IPS DF 6.9 (cell line): ENCODE data around the gene COL18A1.

Experiments used
- DNase-seq: peaks from one replicate; pipeline ENCODE4 v3.0.0-alpha.2; 2013; ENCODE audit warnings: low read depth, low spot score
- H3K27ac ChIP-seq: one replicate; pipeline ENCODE4 v1.5.1; 2013; ENCODE audit warnings: low read length, control low read depth
- H3K27me3 ChIP-seq: 2 replicates; pipeline ENCODE4 v1.6.1; 2013; ENCODE audit warnings: mild to moderate bottlenecking, low read length; ENCODE audit not compliant: control insufficient read depth, insufficient read depth
- H3K36me3 ChIP-seq: 2 replicates; pipeline ENCODE4 v1.6.1; 2013; ENCODE audit warnings: low read length; ENCODE audit not compliant: control insufficient read depth, insufficient read depth
- H3K4me1 ChIP-seq: 2 replicates; pipeline ENCODE4 v1.6.1; 2013; ENCODE audit warnings: low read length; ENCODE audit not compliant: control insufficient read depth, insufficient read depth
- H3K4me3 ChIP-seq: 2 replicates; pipeline ENCODE4 v1.5.1; 2013; ENCODE audit warnings: mild to moderate bottlenecking, low read length
- H3K9me3 ChIP-seq: 2 replicates; pipeline ENCODE4 v1.6.1; 2013; ENCODE audit warnings: low read length, inconsistent platforms; ENCODE audit not compliant: control insufficient read depth, insufficient read depth
- WGBS: extraction: QIAGEN DNeasy Blood & Tissue Kit; methylation state at CpG from one replicate; pipeline ENCODE4 v1.1.7; 2013; ENCODE audit warnings: mixed read lengths, missing lambda C conversion rate; ENCODE audit not compliant: insufficient read length, insufficient coverage; 5-methylcytosine and 5-hydroxymethylcytosine counted together

Gene COL18A1

DNA sequence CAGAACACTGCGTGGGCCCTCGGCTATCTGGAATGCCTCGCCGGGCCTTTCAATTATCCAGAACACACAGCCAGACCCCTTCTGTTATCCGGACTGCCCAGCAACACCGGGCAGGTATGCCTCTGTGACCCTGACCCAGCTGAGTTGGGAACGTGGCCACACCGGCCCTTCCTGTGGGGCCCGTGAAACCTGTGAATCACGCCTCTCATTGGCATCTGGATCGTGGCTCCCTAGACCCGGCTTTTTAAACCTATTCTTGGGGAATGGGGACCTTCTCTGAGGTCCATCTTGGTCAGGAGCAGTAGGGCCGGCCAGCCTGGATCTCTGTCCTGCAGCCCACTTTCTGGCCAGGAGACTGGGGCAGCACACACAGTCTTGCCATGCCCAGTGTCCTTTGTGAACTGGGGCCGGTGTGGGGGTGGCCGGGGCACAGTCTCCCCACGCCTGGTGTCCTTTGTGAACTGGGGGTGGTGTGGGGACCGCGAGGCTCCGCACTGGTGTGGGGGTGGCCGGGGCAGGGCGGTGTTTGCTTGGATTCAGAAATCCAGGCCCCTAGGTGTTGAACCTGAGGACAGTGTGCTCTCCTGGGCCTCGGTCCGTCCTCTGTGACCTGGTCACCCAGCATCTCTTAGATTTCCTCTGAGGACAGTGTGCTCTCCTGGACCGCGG is 11.1 kb downstream of the COL18A1 start:
- Histone ChIP-seq H3K9me3 (no peaks in the 10 kb centered on the region), H3K4me1 (peaks cover 11% of the 10 kb centered on the region), H3K36me3 (peaks cover 3% of the 10 kb centered on the region; the same call in 1 of the 2 replicates), H3K27me3 (no peaks in the 10 kb centered on the region), H3K27ac (no peak overlapping the region), H3K4me3 (no peak overlapping the region)
- WGBS: no CpG with 5 or more reads among the region's 25 CpGs
- DNase-seq: no peak

DNA sequence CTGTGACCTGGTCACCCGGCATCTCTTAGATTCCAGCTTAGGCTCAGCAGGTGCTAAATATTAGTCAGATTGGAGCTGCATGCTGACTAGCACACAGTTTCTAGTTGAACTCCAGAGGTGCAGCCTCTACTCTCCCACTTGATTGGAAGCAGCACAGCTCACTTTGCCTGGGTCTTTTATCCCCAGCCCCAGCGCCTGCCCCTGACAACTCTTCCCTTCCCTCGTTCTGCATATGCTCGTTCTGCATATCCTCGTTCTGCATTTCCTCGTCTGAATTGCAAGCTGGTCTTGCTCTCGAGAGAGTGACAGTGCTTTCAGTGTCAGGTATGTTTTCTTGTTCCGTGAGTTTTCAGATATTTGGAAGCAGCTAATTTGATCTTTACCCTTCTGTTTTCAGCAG is 11.7 kb downstream of the COL18A1 start:
- Histone ChIP-seq H3K27me3 (no peaks in the 10 kb centered on the region), H3K27ac (no peak overlapping the region), H3K36me3 (peaks cover 4% of the 10 kb centered on the region; the same call in 1 of the 2 replicates), H3K9me3 (no peaks in the 10 kb centered on the region), H3K4me3 (no peak overlapping the region), H3K4me1 (peaks cover 10% of the 10 kb centered on the region)
- DNase-seq: no peak
- no CpG with 5 or more reads among the region's 8 CpGs for WGBS

DNA sequence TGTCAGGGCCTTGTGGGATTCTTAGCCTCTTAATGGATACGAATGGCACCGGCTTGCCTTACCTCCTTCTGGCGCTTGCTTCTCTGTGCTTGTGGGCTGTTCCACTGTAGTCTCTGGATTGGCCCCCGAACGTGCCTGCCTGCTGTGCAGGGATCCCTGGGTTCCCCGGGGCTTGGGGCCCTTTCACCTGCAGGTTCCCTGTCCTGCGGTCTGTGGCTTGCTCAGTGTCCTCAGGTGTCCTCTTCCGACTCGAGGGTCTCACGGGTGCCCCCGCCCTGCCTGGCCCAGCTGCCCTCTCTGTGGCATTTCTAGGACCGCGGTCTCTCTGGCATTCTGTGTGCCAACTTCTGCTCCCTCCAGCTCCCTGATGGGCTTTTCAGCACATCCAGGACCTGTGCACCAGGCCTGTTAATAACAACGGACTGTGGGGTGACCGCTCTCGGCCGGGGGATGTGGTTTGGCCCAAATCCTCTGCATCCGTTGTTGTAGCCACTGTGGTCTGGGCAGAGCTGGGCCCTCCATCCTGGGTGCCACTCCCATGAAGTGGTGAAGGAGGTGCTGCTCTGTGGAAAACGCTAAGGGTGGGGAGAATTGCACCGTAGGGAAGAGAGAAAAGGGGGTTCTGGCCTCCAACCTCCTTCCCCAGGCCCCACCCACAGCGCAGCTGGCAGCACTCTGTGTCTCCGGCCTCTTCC is 12.4 kb downstream of the COL18A1 start:
- no peak overlapping the region for H3K4me3 ChIP-seq

DNA sequence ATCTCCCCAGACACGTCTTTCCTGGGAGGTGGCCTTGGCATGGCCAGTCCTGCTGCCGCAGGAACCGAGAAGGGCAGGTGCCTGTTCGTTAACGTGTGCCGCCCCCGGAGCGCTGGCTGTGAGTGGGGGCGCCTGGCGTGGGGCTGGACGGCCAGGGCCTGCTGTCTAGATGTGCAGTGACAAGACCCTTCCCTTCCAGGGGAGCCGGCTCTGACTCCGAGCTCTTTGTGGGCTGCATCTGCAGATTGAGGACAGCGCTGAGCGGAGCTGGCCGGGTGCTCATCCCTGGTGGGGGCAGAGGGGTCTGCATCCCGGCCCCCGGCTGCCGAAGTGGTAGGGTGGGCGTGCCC is 13.0 kb downstream of the COL18A1 start:
- Histone ChIP-seq H3K36me3 (peaks cover 9% of the 10 kb centered on the region; the same call in 1 of the 2 replicates), H3K4me1 (peaks cover 6% of the 10 kb centered on the region; the same call in 1 of the 2 replicates), H3K9me3 (no peaks in the 10 kb centered on the region), H3K4me3 (no peak overlapping the region), H3K27me3 (no peaks in the 10 kb centered on the region), H3K27ac (no peak overlapping the region)
- WGBS: no CpG with 5 or more reads among the region's 20 CpGs
- no peak for DNase-seq

More for the DNA sequence above, 12.4 kb downstream of the COL18A1 start:
- Histone ChIP-seq H3K9me3 (no peaks in the 10 kb centered on the region), H3K27me3 (no peaks in the 10 kb centered on the region), H3K4me1 (peaks cover 10% of the 10 kb centered on the region), H3K27ac (no peak overlapping the region), H3K36me3 (peaks cover 9% of the 10 kb centered on the region; the same call in 1 of the 2 replicates)
- WGBS: no CpG with 5 or more reads among the region's 22 CpGs
- no peak for DNase-seq

DNA sequence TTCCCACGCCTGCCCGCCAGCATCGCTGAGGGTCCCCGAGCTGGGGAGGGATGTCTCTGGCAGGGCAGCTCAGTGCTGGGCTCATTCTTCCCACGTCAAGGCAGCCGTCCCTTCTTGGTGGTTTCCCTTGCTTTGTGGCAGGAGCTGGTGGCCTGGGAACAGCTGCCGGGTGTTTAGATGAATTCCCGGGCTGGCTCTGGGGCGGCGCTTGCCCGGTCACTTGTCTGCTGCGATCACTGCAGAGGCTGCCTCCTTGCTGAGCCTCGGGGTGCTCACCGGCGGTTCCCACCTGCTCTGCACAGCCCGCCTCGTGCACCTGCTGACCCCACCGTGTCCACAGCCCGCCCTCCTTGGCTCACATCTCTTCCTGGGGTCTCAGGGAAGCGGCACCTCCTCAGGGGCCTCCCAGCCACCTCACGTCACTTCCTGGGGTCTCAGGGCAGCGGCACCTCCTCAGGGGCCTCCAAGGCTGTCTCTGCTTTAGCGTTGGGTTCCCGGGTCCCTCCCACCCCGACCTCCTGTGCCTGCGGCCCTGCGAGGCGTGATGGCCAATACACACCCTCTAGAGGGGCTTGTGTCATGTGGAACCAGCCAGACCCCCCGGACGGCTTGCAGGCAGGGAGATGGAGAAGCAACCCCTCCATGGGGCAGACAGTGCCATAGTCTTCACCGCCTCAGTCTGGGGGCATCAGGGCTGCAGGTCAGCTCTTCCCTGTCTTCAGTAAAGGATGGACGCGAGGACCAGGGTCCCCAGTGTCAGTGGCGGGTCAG is 13.5 kb downstream of the COL18A1 start:
- H3K36me3 ChIP-seq: peaks cover 9% of the 10 kb centered on the region; the same call in 1 of the 2 replicates
- WGBS: no CpG with 5 or more reads among the region's 34 CpGs
- no peaks in the 10 kb centered on the region for H3K27me3 ChIP-seq
- H3K9me3 ChIP-seq: no peaks in the 10 kb centered on the region
- DNase-seq: no peak
- peaks cover 7% of the 10 kb centered on the region; the same call in 1 of the 2 replicates for H3K4me1 ChIP-seq
- H3K27ac ChIP-seq: no peak overlapping the region
- no peak overlapping the region for H3K4me3 ChIP-seq

DNA sequence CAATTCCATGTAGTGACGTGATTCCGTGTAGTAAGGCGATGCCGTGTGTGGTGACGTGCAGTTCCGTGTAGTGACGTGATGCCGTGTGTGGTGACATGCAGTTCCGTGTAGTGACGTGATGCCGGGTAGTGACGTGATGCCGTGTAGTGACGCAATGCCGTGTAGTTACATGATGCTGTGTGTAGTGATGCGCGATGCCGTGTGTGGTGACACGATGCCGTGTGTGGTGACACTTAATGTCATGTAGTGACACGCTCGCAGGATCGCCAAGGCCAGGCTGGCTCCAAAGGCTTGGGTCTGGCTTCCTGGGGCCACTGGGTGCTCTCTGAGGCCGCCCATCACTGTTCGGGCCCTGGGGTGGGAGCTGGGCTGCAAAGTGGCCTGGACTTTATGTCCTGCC is 14.2 kb downstream of the COL18A1 start:
- Histone ChIP-seq H3K36me3 (peaks cover 9% of the 10 kb centered on the region; the same call in 1 of the 2 replicates), H3K27ac (no peak overlapping the region)
- no CpG with 5 or more reads among the region's 25 CpGs for WGBS

DNA sequence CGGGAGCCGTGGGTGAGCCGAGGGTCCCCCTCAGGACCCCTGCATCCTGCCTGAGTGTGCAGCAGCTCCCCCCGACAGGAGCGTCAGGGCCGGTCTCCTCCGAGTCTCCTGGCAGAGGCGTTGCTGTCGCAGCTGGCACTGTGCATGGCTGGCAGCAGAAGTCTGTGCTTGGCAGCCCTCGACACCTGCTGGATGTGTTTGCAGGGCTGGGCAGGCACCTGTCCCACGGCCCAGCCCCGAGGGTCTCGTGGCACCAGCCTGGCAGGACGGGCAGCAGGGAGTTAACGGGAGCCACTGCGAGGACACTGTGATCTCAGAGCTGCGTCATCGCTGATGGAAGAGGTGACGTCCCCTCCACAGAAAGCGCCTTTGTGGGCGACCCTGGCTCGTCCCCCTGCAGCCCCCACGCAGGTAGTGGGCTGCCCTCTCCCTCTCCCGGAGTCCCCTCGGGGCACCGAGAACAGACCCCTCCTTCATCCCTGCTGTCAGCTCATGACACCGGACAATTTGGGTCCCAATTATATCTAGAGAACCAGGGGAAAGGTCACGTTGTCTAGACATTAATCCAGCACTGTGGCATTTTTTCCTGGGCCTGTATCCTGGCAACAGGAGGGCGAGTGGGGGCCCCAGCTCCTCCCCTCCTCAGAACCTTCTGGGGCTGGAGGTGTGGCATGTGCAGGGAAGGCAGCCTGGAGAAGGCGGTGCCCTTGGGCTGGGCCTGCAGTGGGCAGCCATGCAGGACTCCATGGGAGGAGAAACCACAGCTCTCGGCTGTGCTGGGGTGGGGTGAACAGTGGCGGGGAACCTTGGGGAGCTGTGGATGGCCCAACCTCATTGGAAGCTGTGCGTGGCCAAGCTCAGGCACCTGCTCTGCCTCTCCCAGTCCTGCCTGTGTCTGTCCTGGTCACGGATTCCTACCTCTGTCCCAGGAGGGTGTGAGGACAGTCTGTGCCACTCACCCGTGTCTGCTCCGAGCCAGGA is 15.4 kb downstream of the COL18A1 start:
- H3K27me3 ChIP-seq: no peaks in the 10 kb centered on the region

More for the DNA sequence above, 14.2 kb downstream of the COL18A1 start:
- Histone ChIP-seq H3K9me3 (no peaks in the 10 kb centered on the region), H3K4me1 (peaks cover 7% of the 10 kb centered on the region; the same call in 1 of the 2 replicates), H3K4me3 (no peak overlapping the region), H3K27me3 (no peaks in the 10 kb centered on the region)
- no peak for DNase-seq

DNA sequence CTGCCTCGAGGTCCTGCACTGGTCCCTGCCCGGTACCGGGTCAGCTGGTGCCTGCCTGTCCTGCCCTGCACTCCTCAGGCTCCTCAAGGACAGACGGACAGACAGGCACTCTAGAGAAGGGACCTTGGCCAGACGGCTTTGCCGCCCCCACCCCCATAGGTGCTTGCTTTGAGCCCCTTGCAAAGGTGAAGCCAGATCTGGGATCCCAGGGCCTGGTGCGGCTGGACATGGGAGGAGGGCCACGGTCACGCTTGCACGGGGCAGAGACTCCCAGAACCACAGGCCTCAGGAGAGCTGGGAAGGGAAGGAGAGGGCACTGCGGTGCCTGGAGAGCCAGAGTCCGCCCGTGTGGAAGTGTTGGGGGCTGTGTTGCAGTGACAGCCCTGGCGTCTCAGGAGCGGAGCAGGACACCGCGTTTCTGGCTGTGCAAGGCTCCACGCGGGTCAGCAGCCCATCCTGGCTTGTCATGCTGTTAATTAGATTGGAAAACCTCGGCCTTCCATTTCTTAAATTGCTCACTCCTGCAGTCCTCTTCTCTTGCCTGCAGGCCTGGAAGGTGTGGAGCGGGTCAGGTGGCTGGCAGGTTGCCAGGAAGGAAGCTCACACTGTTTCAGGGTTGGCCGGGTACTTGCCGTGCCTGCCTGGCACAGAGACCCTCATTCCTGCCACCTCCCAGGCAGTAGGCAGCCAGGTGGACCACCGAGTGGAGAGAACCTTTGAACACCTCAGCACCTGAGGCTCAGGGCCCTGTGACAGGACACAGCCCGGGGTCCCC is 16.3 kb downstream of the COL18A1 start:
- H3K4me3 ChIP-seq: no peak overlapping the region
- H3K36me3 ChIP-seq: peaks cover 9% of the 10 kb centered on the region; the same call in 1 of the 2 replicates
- no CpG with 5 or more reads among the region's 25 CpGs for WGBS
- no peaks in the 10 kb centered on the region for H3K27me3 ChIP-seq
- no peak overlapping the region for H3K27ac ChIP-seq
- DNase-seq: no peak
- no peaks in the 10 kb centered on the region for H3K9me3 ChIP-seq
- peaks cover 3% of the 10 kb centered on the region; the same call in 1 of the 2 replicates for H3K4me1 ChIP-seq

More for the DNA sequence above, 15.4 kb downstream of the COL18A1 start:
- Histone ChIP-seq H3K27ac (no peak overlapping the region), H3K4me3 (no peak overlapping the region), H3K9me3 (no peaks in the 10 kb centered on the region), H3K36me3 (peaks cover 9% of the 10 kb centered on the region; the same call in 1 of the 2 replicates), H3K4me1 (peaks cover 6% of the 10 kb centered on the region; the same call in 1 of the 2 replicates)
- no peak for DNase-seq
- WGBS: no CpG with 5 or more reads among the region's 36 CpGs
